ENCODE results near the gene TMIGD1.

DNA sequence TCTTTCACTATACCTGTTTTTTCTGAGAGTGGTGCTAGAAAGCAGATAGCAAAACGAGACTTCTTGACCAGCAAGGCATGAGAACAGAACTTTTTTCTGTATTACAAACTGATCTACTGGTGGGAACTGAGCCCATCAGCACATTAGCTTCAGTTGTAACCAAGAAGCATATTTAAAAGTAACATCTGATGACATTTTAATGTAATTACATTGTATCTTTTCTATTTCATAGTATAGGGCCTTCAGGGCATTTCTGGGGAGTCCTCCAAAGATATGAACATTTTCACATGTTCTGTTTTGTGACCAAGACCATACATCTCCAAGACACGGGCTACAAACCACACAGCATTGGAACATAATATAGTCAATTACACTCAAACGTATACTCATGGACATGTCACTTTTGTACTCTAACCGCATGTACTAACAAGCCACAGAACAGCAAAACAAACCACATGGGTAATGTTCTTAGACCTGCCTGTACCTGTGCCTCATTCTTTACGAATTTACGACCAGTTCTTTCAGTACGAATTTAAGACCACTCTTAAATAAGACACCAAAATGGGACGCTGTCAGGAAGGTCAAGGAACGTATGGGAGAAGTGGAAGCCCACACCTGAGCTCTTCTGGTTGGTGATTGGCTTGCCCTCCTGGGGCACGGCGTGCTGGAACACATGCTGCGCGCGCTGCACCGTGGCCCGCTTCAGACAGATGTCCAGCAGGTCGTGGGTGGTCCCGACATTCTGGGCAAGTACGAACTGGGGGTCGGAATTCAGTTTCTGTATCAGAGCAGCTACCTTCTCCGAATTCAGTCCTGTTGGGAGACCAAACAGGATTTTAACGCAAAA lies 42.9 kb downstream of the TMIGD1 start:
- TF ChIP-seq, protein P1, sequence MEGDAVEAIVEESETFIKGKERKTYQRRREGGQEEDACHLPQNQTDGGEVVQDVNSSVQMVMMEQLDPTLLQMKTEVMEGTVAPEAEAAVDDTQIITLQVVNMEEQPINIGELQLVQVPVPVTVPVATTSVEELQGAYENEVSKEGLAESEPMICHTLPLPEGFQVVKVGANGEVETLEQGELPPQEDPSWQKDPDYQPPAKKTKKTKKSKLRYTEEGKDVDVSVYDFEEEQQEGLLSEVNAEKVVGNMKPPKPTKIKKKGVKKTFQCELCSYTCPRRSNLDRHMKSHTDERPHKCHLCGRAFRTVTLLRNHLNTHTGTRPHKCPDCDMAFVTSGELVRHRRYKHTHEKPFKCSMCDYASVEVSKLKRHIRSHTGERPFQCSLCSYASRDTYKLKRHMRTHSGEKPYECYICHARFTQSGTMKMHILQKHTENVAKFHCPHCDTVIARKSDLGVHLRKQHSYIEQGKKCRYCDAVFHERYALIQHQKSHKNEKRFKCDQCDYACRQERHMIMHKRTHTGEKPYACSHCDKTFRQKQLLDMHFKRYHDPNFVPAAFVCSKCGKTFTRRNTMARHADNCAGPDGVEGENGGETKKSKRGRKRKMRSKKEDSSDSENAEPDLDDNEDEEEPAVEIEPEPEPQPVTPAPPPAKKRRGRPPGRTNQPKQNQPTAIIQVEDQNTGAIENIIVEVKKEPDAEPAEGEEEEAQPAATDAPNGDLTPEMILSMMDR (conservative IDR thresholded peaks at IDR 0.05; ENCODE audit: low read depth in 2 of 2) = no peak
- no peak for TF ChIP-seq POLR2AphosphoS5 (IDR thresholded peaks at IDR 0.05; ENCODE audit: low read depth)
- no peak for TF ChIP-seq ZNF114 (CRISPR knock-in tag; IDR thresholded peaks at IDR 0.05)
- TF ChIP-seq EZH2phosphoT487 (IDR thresholded peaks at IDR 0.05; ENCODE audit: unreplicated experiment) = no peak
- no peak for TF ChIP-seq EZH2 (IDR thresholded peaks at IDR 0.05; ENCODE audit: low read depth, unreplicated experiment)
- TF ChIP-seq, protein P2, sequence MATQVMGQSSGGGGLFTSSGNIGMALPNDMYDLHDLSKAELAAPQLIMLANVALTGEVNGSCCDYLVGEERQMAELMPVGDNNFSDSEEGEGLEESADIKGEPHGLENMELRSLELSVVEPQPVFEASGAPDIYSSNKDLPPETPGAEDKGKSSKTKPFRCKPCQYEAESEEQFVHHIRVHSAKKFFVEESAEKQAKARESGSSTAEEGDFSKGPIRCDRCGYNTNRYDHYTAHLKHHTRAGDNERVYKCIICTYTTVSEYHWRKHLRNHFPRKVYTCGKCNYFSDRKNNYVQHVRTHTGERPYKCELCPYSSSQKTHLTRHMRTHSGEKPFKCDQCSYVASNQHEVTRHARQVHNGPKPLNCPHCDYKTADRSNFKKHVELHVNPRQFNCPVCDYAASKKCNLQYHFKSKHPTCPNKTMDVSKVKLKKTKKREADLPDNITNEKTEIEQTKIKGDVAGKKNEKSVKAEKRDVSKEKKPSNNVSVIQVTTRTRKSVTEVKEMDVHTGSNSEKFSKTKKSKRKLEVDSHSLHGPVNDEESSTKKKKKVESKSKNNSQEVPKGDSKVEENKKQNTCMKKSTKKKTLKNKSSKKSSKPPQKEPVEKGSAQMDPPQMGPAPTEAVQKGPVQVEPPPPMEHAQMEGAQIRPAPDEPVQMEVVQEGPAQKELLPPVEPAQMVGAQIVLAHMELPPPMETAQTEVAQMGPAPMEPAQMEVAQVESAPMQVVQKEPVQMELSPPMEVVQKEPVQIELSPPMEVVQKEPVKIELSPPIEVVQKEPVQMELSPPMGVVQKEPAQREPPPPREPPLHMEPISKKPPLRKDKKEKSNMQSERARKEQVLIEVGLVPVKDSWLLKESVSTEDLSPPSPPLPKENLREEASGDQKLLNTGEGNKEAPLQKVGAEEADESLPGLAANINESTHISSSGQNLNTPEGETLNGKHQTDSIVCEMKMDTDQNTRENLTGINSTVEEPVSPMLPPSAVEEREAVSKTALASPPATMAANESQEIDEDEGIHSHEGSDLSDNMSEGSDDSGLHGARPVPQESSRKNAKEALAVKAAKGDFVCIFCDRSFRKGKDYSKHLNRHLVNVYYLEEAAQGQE (IDR thresholded peaks at IDR 0.05; ENCODE audit: unreplicated experiment) = no peak

Data from GM23338 (cell line).